Measurements from ENCODE around the gene PITHD1.
"Not testable (repeated sequence)": the region's sequence is repeated elsewhere in the genome, so short reads cannot be mapped to it uniquely, and the experiment has no call there.

PITHD1 gene

GRCh38 chr1:23816906-23817305, 38.7 kb downstream of the PITHD1 start:
- H3K4me3 ChIP-seq (ENCODE audit: low read depth in 1 of 2, low read length in 2 of 2): no peak overlapping the region
- no peak overlapping the region for H3K27ac ChIP-seq (ENCODE audit: low read depth, low read length)
- peaks cover 61% of the 10 kb centered on the region for H3K36me3 ChIP-seq (ENCODE audit: insufficient read depth, low read length)
- no peaks in the 10 kb centered on the region for H3K4me1 ChIP-seq (ENCODE audit: insufficient read depth, low read length)
- H3K9ac ChIP-seq (ENCODE audit: low read length): no peak overlapping the region
- no peaks in the 10 kb centered on the region for H3K9me3 ChIP-seq (ENCODE audit: low read length)
- no peaks in the 10 kb centered on the region for H3K27me3 ChIP-seq (ENCODE audit: control insufficient read depth in 1 of 2, insufficient read depth in 2 of 2, low read length in 2 of 2)

- Histone ChIP-seq H3K27me3 (ENCODE audit: control insufficient read depth in 1 of 2, insufficient read depth in 2 of 2, low read length in 2 of 2) (no peaks in the 10 kb centered on the region), H3K36me3 (ENCODE audit: insufficient read depth, low read length) (peaks cover 54% of the 10 kb centered on the region), H3K27ac (ENCODE audit: low read depth, low read length) (no peak overlapping the region), H3K4me1 (ENCODE audit: insufficient read depth, low read length) (no peaks in the 10 kb centered on the region), H3K9ac (ENCODE audit: low read length) (no peak overlapping the region), H3K4me3 (ENCODE audit: low read depth in 1 of 2, low read length in 2 of 2) (no peak overlapping the region), H3K9me3 (ENCODE audit: low read length) (no peaks in the 10 kb centered on the region)
These were observed 39.4 kb downstream of the PITHD1 start for GRCh38 chr1:23817633-23818032.

GRCh38 chr1:23823767-23824166, 45.5 kb downstream of the PITHD1 start:
- Histone ChIP-seq H3K4me3 (ENCODE audit: low read depth in 1 of 2, low read length in 2 of 2) (no peak overlapping the region), H3K27me3 (ENCODE audit: control insufficient read depth in 1 of 2, insufficient read depth in 2 of 2, low read length in 2 of 2) (no peaks in the 10 kb centered on the region), H3K9me3 (ENCODE audit: low read length) (no peaks in the 10 kb centered on the region), H3K4me1 (ENCODE audit: insufficient read depth, low read length) (peaks cover 12% of the 10 kb centered on the region), H3K36me3 (ENCODE audit: insufficient read depth, low read length) (no peaks in the 10 kb centered on the region), H3K27ac (ENCODE audit: low read depth, low read length) (no peak overlapping the region), H3K9ac (ENCODE audit: low read length) (no peak overlapping the region)

GRCh38 chr1:23824711-23825075, 46.5 kb downstream of the PITHD1 start:
- H3K27ac ChIP-seq (ENCODE audit: low read depth, low read length): peak overlapping the region; percentile 81
- H3K4me1 ChIP-seq (ENCODE audit: insufficient read depth, low read length): peaks cover 12% of the 10 kb centered on the region
- no peaks in the 10 kb centered on the region for H3K9me3 ChIP-seq (ENCODE audit: low read length)
- peak overlapping the region; percentile 100 for H3K9ac ChIP-seq (ENCODE audit: low read length)
- H3K4me3 ChIP-seq (ENCODE audit: low read depth in 1 of 2, low read length in 2 of 2): peak overlapping the region; percentile 91 to 100
- H3K36me3 ChIP-seq (ENCODE audit: insufficient read depth, low read length): no peaks in the 10 kb centered on the region
- H3K27me3 ChIP-seq (ENCODE audit: control insufficient read depth in 1 of 2, insufficient read depth in 2 of 2, low read length in 2 of 2): no peaks in the 10 kb centered on the region

GRCh38 chr1:23825076-23825761, 47.0 kb downstream of the PITHD1 start, which contains the start of gene HMGCL:
Gene HMGCL, minus strand, starts transcription at chr1:23825429. Its CDS starts 14 bp downstream, at chr1:23825415.
- peak within 1 kb of the TSS; percentile 91 to 100 for H3K4me3 ChIP-seq (ENCODE audit: low read depth in 1 of 2, low read length in 2 of 2)
- H3K27me3 ChIP-seq (ENCODE audit: control insufficient read depth in 1 of 2, insufficient read depth in 2 of 2, low read length in 2 of 2): no peaks in the 10 kb centered on the region
- H3K9me3 ChIP-seq (ENCODE audit: low read length): no peaks in the 10 kb centered on the region
- H3K36me3 ChIP-seq (ENCODE audit: insufficient read depth, low read length): no peaks in the 10 kb centered on the region
- peaks cover 12% of the 10 kb centered on the region for H3K4me1 ChIP-seq (ENCODE audit: insufficient read depth, low read length)
- peak within 1 kb of the TSS; percentile 100 for H3K9ac ChIP-seq (ENCODE audit: low read length)
- H3K27ac ChIP-seq (ENCODE audit: low read depth, low read length): peak within 1 kb of the TSS; percentile 81

GRCh38 chr1:23825762-23826522, 47.7 kb downstream of the PITHD1 start:
- H3K4me1 ChIP-seq (ENCODE audit: insufficient read depth, low read length): peaks cover 12% of the 10 kb centered on the region
- H3K27ac ChIP-seq (ENCODE audit: low read depth, low read length): peak overlapping the region; percentile 81
- H3K9ac ChIP-seq (ENCODE audit: low read length): peak overlapping the region; percentile 3
- H3K36me3 ChIP-seq (ENCODE audit: insufficient read depth, low read length): no peaks in the 10 kb centered on the region
- peak overlapping the region; percentile 91 to 100 for H3K4me3 ChIP-seq (ENCODE audit: low read depth in 1 of 2, low read length in 2 of 2)
- H3K9me3 ChIP-seq (ENCODE audit: low read length): no peaks in the 10 kb centered on the region
- H3K27me3 ChIP-seq (ENCODE audit: control insufficient read depth in 1 of 2, insufficient read depth in 2 of 2, low read length in 2 of 2): no peaks in the 10 kb centered on the region

- H3K9ac ChIP-seq (ENCODE audit: low read length); H3K27me3 ChIP-seq (ENCODE audit: control insufficient read depth in 1 of 2, insufficient read depth in 2 of 2, low read length in 2 of 2); H3K27ac ChIP-seq (ENCODE audit: low read depth, low read length); H3K36me3 ChIP-seq (ENCODE audit: insufficient read depth, low read length); H3K9me3 ChIP-seq (ENCODE audit: low read length); H3K4me3 ChIP-seq (ENCODE audit: low read depth in 1 of 2, low read length in 2 of 2): not testable (repeated sequence)
- peaks cover 12% of the 10 kb centered on the region for H3K4me1 ChIP-seq (ENCODE audit: insufficient read depth, low read length)
These were observed 48.4 kb downstream of the PITHD1 start for GRCh38 chr1:23826590-23826989.

- H3K36me3 ChIP-seq (ENCODE audit: insufficient read depth, low read length): no peaks in the 10 kb centered on the region
- no peaks in the 10 kb centered on the region for H3K27me3 ChIP-seq (ENCODE audit: control insufficient read depth in 1 of 2, insufficient read depth in 2 of 2, low read length in 2 of 2)
- no peak overlapping the region for H3K27ac ChIP-seq (ENCODE audit: low read depth, low read length)
- H3K9me3 ChIP-seq (ENCODE audit: low read length): no peaks in the 10 kb centered on the region
- no peak overlapping the region for H3K9ac ChIP-seq (ENCODE audit: low read length)
- H3K4me1 ChIP-seq (ENCODE audit: insufficient read depth, low read length): peaks cover 12% of the 10 kb centered on the region
- H3K4me3 ChIP-seq (ENCODE audit: low read depth in 1 of 2, low read length in 2 of 2): no peak overlapping the region
These were observed 49.5 kb downstream of the PITHD1 start for GRCh38 chr1:23827717-23828116.

GRCh38 chr1:23834156-23834555, 55.9 kb downstream of the PITHD1 start:
- H3K9me3 ChIP-seq (ENCODE audit: low read length); H3K4me3 ChIP-seq (ENCODE audit: low read depth in 1 of 2, low read length in 2 of 2); H3K27me3 ChIP-seq (ENCODE audit: control insufficient read depth in 1 of 2, insufficient read depth in 2 of 2, low read length in 2 of 2); H3K9ac ChIP-seq (ENCODE audit: low read length); H3K36me3 ChIP-seq (ENCODE audit: insufficient read depth, low read length); H3K27ac ChIP-seq (ENCODE audit: low read depth, low read length); H3K4me1 ChIP-seq (ENCODE audit: insufficient read depth, low read length): not testable (repeated sequence)

GRCh38 chr1:23836037-23836436, 57.8 kb downstream of the PITHD1 start:
- no peaks in the 10 kb centered on the region for H3K27me3 ChIP-seq (ENCODE audit: control insufficient read depth in 1 of 2, insufficient read depth in 2 of 2, low read length in 2 of 2)
- H3K27ac ChIP-seq (ENCODE audit: low read depth, low read length): no peak overlapping the region
- H3K9ac ChIP-seq (ENCODE audit: low read length): no peak overlapping the region
- H3K4me1 ChIP-seq (ENCODE audit: insufficient read depth, low read length): no peaks in the 10 kb centered on the region
- no peak overlapping the region for H3K4me3 ChIP-seq (ENCODE audit: low read depth in 1 of 2, low read length in 2 of 2)
- no peaks in the 10 kb centered on the region for H3K36me3 ChIP-seq (ENCODE audit: insufficient read depth, low read length)
- H3K9me3 ChIP-seq (ENCODE audit: low read length): no peaks in the 10 kb centered on the region

All from muscle layer of colon (tissue), 2 donors.